ENCODE measurements around the gene RNF20.
A peak's percentile ranks its signal among the peaks of the same experiment; 100 is the strongest.
"Not testable (repeated sequence)": the region's sequence is repeated elsewhere in the genome, so short reads cannot be mapped to it uniquely, and the experiment has no call there.

Gene RNF20, protein sequence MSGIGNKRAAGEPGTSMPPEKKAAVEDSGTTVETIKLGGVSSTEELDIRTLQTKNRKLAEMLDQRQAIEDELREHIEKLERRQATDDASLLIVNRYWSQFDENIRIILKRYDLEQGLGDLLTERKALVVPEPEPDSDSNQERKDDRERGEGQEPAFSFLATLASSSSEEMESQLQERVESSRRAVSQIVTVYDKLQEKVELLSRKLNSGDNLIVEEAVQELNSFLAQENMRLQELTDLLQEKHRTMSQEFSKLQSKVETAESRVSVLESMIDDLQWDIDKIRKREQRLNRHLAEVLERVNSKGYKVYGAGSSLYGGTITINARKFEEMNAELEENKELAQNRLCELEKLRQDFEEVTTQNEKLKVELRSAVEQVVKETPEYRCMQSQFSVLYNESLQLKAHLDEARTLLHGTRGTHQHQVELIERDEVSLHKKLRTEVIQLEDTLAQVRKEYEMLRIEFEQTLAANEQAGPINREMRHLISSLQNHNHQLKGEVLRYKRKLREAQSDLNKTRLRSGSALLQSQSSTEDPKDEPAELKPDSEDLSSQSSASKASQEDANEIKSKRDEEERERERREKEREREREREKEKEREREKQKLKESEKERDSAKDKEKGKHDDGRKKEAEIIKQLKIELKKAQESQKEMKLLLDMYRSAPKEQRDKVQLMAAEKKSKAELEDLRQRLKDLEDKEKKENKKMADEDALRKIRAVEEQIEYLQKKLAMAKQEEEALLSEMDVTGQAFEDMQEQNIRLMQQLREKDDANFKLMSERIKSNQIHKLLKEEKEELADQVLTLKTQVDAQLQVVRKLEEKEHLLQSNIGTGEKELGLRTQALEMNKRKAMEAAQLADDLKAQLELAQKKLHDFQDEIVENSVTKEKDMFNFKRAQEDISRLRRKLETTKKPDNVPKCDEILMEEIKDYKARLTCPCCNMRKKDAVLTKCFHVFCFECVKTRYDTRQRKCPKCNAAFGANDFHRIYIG

DNA sequence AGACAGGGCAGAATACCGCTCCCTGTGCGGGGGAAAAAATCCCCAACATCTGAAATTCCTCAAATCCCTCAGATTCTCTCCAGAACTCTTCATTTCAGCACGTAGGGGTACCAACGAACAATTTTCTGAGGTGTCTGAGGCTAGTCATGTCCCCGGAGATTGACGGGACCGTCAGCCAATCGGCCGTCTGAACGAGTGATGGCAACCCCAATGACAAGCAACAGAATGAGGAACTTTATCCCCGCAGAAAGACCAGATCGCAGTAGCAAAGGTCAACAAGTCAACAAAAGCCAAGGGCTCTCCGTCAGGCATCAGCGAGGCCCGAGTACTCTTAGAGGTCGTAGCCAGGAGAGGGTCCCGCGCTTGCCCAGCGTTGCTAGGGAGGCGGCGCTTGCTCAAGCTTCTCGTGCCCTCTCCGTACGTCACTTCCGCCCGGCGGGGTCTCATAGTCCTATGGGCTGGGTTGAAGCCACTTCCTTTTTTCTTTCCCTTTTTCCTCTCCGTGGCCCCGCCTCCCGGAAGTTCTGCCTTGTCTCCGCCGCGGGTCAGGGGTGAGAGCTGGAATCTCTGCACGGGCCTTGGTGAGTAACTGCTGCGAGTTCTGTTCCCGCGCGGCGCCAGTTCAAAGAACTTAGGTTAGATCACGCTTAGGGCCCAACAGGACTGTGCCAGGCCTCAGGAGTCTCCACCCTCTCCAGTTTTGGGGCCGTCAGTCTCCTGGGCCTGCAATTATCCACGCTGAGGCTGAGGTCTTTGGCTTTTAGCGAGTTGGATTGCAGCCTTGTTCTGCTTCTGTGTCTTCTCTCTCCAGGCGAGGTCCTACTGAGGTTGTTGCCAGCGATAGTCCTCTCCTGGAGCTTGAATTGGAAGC, at the start of gene RNF20:
TSS of gene RNF20 (plus strand) at position 520 of the 871 bp plus-strand sequence. CDS start 1,571 bp downstream, outside the sequence.
- peak; percentile 99 for DNase-seq

DNA sequence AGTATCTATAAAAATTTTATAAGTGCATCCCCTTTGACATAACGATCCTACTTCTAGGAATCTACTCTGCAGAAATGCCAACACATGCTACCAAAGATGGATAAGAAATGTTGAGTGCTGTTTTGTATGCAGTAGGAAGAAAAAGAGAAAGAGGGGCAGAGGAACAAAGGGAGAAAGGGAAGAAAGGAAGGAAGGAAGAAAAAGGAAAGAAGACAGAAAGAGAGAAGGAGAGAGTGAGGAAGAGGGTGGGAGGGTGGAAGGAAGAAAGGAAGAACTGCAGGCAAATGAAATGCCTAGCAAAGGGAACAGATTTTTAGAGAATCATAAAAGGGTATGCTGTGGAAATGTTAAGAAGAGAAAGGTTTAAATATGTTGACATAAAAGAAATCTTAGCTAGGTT, 49.6 kb upstream of the RNF20 start:
- DNase-seq, result no peak

DNA sequence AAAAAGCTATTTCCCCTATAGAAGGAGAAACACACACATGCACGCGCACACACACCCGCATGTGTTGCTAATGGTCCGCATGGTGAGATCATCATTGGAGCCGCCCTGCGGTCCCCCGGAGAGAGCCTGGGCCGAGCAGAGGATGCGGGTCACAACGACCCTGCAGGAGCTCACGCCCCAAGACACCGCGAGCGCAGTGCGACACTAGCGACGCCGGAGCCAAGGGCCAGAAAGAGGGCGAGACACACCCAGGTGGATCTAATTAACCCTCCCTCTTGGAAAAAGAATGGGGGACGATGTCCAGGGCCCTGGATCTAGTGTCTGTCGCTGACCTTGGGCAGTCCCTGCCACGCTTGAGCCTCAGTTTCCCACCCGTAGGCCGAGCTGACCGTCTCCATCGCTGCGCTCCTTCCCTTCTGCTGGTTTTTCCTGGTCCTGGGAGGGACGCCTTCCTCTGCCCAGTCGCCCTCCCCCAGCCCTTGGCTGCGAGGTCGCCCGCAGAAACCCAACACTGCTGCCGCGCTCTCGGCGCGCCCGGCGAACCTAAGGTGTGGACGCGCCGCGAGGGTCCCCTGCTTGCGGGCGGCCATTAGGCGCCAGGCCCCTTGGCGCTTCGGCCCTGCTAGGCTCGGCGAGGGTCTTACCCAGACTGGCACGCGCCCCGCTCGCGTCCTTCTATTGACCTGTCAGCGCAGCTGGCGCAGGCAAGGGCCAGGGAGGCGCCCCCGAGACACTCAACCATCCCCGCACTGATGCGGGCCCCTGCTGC, 47.5 kb upstream of the RNF20 start:
- peak; percentile 31 for DNase-seq

DNA sequence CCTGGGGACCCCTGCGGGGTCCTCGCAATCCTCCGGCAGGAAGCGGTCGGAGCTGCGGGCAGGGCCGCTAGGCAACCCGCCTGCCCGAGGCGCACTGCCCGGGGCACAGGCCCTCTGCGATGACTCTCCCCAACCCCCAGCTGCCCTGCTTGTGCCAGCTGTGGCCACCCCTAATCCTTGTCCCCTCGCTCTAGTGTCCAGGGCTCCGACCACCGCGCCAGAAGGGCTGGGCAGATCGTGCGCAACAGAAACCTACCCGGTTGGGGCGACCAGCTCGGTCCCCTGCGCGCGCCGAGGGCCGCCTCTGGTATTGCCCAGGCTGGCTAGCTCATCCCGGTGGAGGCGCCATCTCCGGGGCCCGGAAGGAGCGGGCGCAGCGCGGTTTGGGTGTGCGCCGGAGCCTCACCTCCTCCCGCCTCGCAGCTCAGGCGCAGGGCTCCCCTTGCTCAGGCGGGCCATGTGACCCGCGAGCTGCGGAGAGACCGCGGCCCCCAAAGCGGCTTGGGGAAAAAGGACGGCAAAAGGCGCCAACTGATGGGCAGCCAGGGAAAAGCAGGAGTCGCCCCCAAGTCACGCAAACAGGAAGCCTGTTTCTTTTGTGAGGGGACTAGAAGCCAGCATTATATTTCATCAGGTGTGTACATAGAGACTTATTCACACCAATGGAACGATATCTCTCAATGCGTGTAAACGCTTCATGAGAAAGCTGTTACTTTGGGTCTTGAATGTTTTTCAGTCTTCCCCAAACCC, 46.8 kb upstream of the RNF20 start:
- peak; percentile 69 for DNase-seq

DNA sequence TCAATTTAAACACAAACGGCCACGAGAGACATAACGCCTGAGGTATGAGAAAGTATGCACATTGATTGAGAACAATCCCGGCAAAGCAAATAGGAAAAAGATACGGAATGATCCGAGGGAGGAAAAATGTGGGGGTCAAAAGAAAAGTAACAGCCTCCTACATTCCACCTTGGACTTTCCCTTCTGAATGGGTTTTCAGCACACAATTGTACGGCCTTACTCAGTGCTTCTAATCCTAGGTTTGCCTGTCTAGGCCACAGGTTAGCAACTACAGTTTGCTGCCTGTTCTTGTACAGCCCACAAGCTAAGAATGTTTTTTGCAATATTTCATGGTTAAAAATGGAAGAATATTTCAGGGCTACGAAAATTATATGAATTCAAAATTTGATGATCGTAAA, 46.2 kb upstream of the RNF20 start:
- no peak for DNase-seq

DNA sequence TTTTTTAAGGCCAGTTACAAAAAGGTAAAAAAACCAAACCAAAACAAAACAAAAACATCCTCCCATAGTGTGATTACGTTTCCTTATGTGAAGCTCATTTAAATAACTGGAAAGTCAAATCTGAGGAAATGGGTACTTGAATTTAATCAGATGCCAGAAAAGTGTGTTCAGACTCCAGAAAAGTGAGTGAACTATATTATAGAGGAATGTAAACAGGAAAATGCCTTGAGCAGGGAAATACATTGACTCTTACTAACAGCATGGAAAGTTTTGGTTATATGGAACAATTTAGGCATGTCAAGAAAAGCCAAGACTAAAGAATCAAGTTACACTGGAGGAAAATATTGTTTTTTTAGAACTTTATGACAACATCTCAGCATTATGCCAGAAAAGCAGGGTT, 37.8 kb upstream of the RNF20 start:
- DNase-seq, result peak; percentile 73

DNA sequence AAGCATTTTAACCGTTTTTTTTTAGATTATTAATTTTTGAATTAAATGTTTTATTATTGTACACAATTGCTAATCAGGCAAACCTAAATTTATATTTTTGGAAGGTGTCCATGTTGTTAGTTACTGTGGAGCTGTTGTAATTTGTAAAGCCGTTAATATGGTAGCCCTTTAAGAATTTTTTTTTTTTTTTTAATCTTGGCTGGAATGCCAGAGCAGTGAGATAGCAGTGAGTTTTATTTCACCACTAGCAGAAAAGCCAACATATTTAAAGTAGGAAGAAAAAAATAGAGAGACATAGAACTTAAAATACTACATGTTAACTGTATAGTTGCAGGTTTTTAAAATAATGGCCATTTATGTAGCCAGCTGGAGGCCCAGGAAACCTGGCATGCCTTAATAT, 35.3 kb upstream of the RNF20 start:
- no peak for DNase-seq

DNA sequence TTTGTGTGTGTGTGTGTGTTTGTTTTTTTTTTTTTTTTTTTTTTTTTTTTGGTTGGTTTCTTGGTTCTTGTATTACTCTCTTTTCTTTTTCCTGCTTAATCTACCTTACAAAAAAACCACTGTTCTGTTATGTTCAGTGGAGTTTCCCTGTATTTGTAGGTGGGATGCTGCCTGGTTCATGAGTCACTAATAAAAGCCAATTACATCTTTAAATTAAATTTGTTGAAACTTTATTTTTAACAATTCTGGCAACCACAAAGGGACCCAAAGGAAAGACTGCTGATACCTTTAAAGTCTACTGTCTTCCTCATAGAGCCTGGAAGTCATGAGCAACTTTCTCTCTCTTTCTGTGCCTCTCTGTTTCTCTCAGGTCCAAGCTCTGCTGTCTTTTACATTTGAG, 29.5 kb upstream of the RNF20 start:
- DNase-seq, result no peak

DNA sequence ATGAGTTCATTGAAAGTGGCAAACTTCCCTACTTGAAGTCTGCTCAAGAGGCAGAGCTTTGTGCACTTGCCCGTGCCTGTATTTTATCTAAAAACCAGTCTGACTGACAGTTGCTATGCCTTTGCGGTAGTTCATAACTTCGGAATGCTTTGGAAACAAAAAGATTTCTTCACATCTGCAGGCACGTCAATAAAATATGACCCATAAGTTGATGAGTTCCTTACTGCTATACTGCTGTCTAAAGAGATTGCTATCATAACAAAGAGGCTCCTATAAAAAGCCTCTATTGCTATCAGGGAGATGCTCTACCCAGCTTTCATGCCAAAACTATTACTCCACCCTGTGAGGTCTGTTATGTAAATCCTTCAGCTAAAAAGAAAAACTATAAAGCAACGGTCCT, 25.4 kb upstream of the RNF20 start:
- peak; percentile 83 for DNase-seq

DNA sequence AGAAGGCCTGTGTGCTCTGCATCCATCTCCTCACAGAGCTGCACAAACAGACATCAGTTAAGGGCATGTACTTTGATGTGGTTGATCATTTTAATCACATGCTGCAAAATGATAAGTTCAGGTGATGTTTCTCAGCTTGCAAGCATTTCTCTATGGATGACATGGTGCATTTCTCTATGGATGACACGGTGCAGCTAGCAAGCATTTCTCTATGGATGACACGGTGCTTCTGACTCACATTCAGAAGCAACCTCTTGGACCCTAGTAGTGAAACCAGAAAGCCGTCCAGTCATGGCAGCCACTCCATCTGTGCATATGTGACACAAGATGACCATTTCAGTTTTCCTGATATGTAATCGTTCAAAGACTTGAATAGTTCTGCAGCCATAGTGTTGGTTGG, 24.1 kb upstream of the RNF20 start:
- DNase-seq, result no peak

DNA sequence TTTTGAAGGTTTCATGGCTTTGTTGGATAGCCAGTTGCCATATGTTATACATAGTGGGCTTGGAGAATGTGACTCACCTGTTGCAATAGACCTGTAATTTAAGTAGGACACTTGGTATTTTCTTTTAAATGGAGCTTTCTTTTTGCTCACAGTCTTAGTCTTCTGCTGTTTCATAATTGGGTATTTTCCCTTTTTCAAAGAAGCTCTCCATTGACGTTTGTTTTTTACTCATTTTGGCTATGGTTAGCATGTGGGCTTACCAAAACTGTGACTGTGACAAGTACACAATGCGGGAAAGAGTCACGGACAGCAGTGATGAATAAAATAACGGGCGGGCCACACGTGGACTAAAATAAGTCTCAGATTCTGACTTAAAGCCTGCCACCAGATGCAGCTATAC, 23.2 kb upstream of the RNF20 start:
- DNase-seq, result no peak

DNA sequence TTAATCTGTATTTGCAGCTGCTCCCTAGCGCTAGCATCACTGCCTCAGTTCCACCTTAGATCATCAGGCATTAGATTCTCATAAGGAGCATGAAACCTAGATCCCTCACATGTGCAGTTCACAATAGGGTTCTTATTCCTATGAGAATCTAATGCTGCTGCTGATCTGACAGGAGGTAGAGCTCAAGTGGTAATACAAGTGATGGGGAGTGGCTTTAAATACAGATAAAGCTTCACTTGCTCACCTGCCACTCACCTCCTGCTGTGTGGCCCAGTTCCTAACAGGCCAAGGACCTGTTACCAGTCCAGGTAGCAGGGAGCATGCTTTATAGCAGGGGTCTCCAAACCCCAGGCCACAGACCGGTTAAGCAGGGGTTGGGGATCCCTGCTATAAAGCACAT, 22.6 kb upstream of the RNF20 start:
- DNase-seq, result no peak

DNA sequence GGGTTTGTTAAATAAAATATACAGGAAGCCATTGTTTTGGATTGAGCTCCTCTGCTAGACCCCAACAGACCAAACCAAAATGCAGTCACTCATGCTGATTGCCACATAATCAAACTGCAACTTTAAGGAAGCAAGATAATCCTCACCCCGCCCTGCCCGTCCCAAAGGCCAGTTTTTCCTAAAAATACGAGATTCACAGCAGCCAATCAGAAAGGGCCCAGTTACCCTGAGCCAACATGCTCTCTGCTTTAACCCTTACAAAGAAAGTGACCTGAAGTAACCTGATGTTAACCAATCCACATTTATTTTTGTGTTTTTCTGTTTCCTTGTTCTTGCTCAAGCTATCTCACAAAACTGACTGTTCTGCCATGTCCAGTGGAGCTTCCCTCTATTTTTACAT, 21.5 kb upstream of the RNF20 start:
- peak; percentile 13 for DNase-seq

DNA sequence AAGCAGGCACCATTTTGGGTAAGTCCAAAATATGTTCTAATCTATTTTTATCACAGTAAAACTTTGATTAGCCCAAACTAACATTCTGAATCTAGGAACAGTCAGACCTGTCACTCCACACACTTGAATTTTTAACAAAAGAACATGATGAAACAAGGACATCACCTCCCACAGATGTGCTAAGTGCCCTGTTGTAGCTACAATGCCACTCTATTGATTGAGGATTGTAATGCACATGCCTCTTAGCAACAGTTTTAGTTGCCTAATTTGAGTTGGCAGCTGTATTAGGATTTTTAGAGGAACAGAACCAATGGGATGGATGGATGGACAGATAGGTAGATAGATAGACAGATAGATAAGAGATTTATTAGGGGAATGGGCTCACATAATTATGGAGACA, 20.3 kb upstream of the RNF20 start:
- DNase-seq, result no peak

DNA sequence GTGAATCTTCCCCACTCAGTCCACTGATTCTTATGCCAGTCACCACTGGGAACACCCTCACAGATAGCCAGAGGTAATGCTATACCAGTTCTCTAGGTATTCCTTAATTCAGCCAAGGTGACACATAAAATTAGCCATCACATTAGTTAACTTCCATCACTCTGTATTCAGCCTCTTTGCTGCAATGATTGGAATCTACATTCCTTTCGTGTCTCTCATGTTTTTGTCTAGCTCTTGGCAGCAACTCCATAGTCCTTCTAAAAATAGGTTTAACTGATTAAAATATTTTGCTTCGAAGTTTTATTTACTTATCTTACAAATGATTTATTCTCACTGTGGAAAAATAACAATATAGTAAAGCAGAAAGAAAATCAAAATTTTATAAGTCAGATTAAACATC, 19.6 kb upstream of the RNF20 start:
- DNase-seq, result peak; percentile 87

DNA sequence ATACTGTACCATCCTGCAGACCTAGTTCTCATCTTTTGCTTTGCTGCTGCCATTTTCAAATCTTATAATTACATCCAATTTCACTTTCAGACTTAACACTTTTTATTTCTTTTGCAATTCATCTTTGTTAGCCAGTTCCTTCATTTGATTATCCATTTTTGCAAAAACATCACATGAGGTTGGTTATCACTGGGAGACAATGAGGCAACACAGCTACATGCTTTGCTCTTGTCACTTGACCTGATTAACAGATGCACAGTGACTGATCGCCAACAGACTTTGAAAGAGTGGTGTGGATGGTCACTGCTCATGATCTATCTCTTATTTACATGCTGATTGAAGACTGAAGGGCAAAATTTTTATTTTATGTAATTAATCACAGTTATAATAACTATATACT, 17.0 kb upstream of the RNF20 start:
- no peak for DNase-seq

DNA sequence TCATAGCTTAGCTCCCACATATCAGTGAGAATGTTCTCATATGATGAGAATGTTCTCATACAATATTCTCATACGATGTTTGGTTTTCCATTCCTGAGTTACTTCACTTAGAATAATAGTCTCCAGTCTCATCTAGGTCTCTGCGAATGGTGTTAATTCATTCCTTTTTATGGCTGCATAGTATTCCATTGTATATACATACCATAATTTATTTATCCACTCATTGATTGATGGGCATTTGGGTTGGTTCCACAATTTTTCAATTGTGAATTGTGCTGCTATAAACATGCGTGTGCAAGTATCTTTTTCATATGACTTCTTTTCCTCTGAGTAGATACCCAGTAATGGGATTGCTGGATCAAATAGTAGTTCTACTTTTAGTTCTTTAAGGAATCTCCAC, 15.2 kb upstream of the RNF20 start:
- DNase-seq, result not testable (repeated sequence)

DNA sequence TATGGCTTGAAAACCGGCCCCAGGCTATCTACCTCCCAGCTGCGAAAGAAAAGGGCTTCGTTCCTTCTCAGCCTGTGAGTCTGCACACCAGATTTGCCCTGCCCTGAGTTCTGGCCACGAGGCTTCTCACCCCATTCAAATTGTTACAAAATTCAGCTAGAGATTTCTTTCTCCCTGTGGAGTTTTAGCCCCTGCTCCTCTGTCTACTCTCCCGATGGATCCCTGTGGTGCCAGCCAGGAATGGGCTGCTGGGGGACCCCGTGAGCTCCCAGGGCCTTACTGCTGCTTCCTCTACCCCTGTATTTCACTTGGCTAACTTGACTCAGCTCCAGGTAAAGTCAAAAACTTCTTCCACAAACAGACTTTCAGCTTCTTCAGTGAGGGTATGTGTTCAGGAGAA, 9.3 kb upstream of the RNF20 start:
- DNase-seq, result no peak

DNA sequence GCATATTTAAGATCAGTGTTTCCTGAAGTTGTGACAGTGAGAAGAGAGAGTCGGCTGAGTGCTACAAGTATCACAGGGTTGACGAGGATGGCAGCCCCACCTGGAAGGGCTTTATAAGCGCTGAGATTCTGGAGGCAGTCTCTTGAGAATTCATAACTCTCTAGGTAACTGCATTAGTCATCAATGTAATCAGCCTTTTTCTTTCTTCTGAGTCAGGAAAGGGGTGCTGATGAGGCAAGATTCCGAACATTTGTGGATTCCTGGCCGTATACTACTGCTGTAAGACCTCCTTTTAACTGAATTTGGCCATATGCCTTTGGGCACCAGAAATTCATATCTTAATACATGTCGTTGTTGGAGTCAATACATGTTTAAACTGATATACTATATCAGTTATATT, 6.6 kb upstream of the RNF20 start:
- peak; percentile 18 for DNase-seq

DNA sequence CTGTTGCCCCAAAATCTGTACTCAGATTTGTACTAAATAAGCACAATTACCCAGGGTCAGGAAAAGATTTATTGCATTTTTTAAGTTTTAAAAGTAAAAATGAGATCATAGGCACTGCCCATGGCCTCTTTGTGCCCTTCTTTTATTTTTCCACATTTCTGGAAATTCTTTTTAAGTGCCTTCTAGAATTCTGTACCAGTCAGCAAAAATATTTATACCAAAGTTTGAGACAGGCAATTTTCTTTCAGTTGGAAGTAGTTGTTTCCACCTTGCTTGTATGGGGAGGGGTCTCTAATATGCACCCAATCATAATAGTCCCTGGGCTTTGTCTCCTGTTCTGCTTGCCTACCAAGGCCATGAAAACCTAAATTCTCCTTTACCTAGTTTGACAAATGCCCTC, 5.6 kb upstream of the RNF20 start:
- DNase-seq, result no peak

DNA sequence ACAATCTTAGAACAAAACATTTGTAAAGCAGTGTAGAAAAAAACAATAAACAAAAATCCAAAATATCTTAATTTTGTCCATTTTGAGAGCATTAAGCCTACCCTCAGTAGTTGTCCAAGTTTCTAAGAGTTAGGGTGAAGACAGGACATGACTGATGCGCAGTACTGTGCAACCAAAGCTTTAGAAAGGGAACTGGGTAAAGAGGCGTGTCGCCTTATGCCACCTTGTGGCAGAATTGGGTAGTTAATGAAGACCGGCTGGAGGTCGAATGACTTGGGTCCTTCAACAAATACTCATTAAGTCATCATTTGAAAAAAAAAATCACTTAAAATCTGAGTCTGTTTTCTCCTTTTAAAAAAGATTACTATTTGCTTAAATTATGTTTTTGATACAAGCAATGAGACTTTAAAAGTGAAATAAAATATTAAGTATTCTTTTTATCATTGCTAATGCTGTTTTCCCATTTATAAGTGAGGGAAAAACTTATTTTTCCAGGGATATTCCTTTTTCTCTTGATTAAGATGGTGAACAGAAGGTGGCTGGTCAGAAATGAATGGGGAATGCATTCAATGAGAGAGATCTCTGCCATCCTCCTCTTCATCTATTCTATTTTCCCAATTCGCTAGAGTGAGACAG, 3.5 kb upstream of the RNF20 start:
- DNase-seq, result peak; percentile 78

All from fibroblast of upper back skin (primary cell).